SK-N-DZ (cell line): Measurements from ENCODE around the gene WDR33.
"Not testable (repeated sequence)": the region's sequence is repeated elsewhere in the genome, so short reads cannot be mapped to it uniquely, and the experiment has no call there.

ENCODE experiments used
- DNase-seq: peaks from one replicate; pipeline ENCODE4 v3.0.0-alpha.2; 2015; ENCODE audit warnings: low spot score

WDR33 gene

DNA sequence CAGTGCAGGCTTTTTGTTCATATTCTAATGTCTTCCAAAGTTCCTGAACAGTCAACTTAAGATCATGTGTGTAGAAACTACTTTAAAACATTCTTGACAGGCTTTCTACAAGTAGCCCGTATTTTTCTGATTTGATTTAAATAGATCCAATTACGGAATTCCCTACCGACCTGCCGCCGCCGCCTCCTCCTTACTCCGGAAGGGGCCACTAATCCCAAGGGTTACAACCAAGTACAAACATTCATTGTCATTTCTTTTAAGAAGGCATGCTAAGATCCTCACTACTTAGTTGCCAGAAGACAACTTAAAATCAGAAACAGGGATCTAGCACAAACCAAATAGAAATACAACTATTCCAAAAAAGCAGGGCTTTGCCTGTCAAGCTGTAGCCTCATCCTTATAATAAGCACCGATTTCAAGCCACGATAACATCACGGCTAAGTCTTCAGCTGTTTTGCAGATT lies 784 bp downstream of the WDR33 start:
- DNase-seq = peak; percentile 23

DNA sequence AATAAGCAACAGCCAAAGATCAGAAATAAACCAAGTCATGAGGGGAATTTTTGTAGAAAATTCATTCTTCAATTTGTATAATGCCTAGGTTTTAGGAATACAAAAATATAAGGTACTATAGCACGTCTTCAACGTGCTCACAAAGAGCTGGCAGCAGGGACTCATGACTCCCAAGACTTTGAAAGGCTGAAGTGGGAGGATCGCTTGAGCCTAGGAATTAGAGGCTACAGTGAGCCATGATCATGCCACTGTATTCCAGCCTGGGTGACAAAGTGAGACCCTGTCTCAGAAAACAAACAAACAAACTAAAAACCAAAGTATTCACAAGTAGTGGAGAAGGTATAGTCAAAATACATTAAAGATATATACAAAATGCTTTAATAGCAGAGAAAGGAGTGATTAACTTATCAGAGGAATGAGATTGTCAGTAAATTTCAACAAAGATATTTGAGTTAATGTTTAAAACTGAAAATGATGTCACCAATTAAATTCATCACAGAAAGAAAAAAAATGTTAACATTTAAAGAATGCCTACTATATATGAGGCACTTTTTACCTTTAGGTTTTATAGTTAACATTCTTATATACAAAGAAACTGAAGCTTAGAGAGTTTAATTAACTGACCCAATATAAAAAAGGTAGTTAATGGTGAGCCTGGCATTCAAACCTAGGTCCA lies 3.2 kb downstream of the WDR33 start:
- DNase-seq = no peak

DNA sequence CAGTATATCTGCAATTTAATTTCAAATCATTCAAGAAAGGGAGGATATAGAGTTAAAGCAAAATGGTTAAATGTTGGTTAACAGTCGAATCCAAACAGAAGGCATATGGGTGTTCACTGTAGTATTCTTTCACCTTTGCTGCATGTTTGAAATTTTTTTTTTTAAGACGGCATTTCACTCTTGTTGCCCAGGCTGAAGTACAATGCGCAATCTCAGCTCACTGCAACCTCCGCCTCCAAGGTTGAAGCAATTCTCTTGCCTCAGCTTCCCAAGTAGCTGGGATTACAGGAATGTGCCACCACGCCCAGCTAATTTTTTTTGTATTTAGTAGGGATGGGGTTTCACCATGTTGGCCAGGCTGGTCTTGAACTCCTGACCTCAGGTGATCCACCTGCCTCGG lies 4.1 kb downstream of the WDR33 start:
- DNase-seq = not testable (repeated sequence)

DNA sequence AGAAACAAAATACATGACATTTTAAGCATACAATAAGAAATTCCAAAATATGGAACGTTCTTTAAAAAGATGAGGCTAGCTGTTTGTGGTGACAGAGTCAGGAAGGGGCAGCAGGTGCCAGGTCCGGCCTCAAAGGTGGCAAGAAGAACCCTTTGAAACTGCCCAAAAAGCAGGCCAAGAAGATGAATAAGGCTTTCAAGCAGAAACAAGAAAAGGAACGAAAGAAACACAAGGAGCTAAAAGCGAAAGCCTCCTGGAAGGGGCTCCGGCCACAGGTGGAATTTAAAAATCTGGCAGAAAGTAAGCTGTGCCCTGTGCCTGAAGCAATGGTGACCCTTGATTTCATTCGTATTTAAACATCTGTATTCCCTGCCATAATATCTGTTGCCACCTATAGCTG lies 5.5 kb downstream of the WDR33 start:
- DNase-seq = no peak

GRCh38 chr2:127799926-127800325 lies 11.0 kb downstream of the WDR33 start:
- no peak for DNase-seq

DNA sequence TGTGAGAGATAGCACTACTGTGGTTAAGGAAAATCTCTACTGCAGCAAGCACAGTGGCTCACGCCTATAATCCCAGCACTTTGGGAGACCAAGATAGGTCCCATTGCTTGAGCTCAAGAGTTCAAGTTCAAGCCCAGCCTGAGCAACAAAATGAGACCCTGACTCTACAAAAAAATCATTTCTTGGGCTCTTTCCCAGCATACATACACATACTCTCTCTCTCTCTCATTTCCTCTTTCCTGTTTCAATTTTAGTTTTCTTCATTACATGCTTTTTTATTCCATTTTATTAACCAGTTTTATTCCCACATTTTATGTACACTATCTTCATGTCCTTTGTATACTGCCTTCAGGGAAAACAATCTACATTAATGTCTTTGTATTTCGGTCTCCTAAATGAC lies 14.6 kb downstream of the WDR33 start:
- no peak for DNase-seq

DNA sequence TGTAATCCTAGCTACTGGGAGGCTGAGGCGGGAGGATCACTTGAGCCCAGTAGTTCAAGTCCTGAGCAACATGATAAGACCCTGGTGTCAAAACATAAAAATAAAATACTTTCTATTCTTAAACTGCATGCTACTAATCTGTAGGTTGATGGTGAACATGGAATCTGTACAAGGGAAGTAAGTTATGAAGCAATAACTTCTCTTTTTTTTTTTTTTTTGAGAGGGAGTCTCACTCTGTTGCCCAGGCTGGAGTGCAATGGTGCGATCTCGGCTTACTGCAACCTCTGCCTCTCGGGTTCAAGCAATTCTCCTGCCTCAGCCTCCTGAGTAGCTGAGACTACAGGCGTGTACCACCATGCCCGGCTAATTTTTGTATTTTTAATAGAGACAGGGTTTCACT lies 16.1 kb downstream of the WDR33 start:
- DNase-seq = not testable (repeated sequence)

GRCh38 chr2:127792805-127793204 lies 18.2 kb downstream of the WDR33 start:
- DNase-seq = no peak

DNA sequence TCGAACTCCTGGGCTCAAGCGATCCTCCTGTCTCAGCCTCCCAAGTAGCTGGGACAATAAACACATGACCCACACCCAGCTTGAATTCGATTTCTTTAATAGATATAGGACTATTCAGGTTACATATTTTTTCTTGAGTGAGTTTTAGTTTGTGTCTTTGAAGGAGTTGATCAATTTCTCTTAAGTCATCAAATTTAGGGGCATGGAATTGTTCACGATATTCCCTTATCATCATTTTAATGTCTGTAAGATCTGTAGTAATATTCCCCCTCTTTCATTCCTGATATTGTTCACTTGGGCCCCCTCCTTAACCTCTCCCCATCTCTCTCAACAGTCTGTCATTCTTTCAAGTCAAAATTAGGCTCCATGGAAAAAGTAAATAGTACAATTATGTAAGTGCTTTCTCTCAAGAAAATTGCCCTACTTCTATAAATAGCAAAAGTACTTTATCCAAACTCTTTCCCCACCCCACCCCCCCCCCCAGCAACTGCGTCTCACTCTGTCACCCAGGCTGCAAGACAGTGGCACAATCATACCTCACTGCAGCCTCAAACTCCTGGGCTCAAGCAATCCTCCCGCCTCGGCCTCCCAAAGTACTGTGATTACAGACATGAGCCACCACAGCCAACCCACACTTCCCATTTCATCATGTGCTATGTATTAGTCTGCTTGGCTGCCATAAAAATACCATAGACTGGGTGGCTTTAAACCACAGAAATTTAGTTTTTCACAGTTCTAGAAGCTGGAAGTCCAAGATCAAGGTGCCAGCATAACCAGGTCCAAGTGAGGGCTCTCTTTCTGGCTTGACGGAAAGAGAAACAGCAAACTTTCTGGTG lies 20.1 kb downstream of the WDR33 start:
- no peak for DNase-seq

- DNase-seq = no peak
Measured at GRCh38 chr2:127786048-127786809, 24.7 kb downstream of the WDR33 start.

GRCh38 chr2:127784965-127785518 lies 25.9 kb downstream of the WDR33 start:
- DNase-seq = no peak

DNA sequence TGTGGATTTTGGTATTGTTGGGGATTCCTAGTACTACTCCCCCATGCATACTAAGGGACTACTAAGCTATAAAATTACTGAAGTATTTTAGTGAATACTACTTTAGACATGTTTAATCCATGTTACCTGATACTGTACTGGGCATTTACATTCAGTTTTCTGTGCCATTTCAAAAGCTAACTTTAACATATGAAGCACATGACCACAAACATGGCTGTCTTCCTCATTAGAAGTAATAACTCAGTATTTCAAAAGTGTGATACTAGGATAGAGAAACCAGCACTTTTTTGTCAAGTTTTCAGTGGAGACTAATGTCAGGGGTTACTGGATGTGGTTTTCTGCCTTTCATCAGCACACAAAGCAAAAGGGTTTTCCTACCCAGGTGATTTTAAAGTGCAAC lies 27.9 kb downstream of the WDR33 start:
- no peak for DNase-seq

- no peak for DNase-seq
Measured at GRCh38 chr2:127778850-127779249, 32.1 kb downstream of the WDR33 start.

DNA sequence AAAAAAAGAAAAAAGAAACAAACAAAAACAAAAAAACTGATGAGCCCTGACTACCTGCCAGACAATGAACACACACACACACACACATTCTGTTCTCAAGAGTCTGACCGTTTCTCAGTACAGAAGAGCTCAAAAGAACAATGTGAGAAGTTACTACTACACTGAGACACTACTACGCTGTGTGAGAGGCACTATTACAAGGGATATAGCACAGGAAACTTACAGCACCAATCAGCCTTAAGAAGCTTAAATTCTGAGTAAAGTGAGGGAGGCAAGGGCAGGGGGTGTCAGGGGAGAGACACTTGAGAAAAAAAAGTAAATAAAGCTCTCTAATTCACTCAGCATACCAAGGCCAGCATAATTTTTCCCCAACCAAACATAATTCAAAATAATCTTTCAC lies 32.5 kb downstream of the WDR33 start:
- no peak for DNase-seq

DNA sequence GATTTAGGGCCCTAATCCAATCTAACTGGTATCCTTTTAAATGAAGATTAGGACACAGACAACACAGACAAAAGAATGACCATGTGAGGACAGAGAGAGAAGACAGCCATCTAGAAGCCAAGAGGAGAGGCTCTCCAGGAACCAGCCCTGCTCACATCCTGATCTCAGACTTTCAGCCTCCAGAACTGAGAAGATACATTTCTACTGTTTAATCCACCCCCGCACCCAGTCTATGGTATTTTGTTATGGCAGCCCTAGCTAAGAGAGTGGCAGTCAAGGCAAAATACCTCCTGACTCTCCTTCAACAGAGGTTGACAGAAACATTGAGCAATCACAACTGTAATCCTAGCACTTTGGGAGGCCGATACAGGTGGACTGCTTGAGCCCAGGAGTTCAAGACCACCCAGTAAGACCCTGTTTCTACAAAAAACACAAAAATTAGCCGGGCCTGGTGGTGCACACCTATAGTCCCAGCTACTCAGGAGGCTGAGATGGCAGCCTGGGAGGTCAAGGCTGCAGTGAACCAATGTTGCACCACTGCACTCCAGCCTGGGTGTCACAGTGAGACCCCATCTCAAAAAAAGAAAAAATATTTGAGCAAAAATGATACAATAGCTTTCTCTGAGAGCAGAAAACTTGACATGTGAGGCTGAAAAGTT lies 34.7 kb downstream of the WDR33 start:
- DNase-seq = no peak

- DNase-seq = no peak
Measured at GRCh38 chr2:127771756-127772155, 39.2 kb downstream of the WDR33 start.

DNA sequence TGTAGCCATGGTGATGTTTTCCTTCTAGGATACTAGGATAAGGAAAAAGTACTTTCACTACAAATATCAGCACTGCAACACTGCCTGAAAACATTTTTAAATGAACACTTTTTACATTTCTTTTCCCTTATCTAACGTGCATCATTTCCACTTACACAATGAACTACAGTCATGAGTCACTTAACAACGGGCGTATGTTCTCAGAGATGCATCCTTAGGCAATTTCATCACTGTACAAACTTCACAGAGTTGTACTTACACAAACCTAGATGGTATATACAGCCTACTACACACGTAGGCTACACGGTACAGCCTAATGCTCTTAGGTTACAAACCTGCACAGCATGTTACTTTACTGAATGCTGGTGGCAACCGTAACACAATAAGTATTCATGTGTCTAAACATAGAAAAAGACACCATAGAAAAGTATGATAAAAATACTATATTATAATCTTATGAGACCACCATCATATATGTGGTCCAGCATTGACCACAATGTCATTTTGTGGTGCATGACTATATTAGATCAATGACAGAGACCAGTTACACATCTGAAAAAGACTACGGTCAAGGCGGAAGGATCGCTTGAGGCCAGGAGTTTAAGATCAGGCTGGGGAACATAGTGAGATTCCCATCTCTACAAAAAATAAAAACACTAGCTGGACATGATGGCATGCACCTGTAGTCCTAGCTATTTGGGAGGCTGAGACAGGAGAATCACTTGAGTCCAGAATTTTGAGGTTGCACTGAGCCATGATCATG lies 39.8 kb downstream of the WDR33 start:
- no peak for DNase-seq

DNA sequence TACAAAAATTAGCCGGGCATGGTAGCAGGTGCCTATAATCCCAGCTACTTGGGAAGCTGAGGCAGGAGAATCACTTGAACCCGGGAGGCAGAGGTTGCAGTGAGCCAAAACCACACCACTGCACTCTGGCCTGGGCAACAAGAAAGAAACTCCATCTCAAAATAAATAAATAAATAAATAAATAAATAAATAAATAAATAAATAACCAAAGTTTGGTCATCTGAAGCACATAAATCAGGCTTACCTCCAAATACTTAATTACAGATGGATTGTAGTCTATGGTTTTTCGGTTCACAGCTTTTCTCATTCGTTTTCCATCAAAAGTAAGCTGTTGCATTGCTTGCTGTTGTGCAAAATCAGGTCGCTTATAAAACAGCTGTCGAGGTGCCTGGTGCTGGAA lies 40.4 kb downstream of the WDR33 start:
- DNase-seq = not testable (repeated sequence)

DNA sequence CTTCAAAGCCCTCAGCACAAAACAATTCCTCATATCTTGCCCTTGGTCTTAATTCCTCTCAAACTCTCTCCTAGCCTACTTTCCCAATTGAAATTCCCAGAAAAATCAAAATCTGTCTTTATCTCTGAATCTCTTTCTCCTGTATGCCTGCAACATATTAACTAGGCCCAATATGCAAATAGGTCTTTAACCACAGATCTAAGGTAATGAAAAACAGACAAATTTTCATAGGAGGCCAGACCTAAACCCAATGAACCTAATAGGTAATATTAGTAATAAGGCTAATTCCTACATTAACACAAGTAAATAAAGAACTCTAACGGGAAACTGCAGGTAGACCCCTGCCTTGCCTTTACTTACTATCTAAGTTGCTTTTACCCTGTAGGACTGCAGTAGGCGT lies 41.4 kb downstream of the WDR33 start:
- DNase-seq = no peak

DNA sequence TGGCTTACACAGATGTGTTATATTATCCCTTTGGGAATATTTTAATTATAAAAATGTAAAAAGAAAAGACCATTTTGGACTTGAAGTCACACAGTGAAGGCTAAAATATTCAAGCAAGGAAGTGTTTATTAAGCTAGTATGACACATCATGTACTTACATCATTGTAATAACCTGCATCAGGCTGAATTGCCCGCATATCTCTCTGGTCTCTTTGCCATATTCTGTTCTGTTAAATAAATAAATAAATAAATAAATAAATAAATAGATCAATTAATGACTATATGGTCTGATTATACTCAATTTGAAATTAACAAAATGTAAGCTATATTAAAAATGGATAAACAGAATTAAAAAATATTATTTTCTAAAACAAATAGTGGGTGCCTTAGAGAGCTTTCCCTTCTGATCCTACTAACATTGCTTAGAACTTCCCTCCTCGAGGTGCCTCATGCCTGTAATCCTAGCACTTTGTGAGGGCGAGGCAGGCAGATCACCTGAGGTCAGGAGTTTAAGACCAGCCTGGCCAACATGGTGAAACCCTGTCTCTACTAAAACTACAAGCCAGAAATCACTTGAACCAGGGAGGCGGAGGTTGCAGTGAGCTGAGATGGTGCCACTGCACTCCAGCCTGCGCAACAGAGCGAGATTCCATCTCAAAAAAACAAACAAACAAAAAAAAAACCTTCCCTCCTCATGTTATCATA lies 42.0 kb downstream of the WDR33 start:
- no peak for DNase-seq
